Hepatocyte (in vitro differentiated cells): ENCODE results near the gene RNF20. TPM values are rescaled to one million over a fixed set of nuclear protein-coding genes. Genes with fewer than 3 reads are reported as not detected.

ENCODE experiments used
- DNase-seq: peaks from one replicate; pipeline ENCODE4 v3.0.0-alpha.2; 2016; ENCODE audit warnings: low spot score
- H2AFZ ChIP-seq: fragments of 200-600 bp; sonication (generic); 2 replicates; pipeline ENCODE4 v1.6.0; 2016; ENCODE audit warnings: antibody characterized with exemption, mild to moderate bottlenecking
- H3K27ac ChIP-seq: fragments of 200-600 bp; sonication (generic); 2 replicates; pipeline ENCODE4 v1.5.1; 2016; ENCODE audit warnings: mild to moderate bottlenecking
- H3K27me3 ChIP-seq: fragments of 200-600 bp; sonication (generic); 2 replicates; pipeline ENCODE4 v1.6.1; 2016
- H3K36me3 ChIP-seq: fragments of 200-600 bp; sonication (generic); replicated peaks from 2 replicates; pipeline ENCODE4 v1.5.1; 2016; ENCODE audit warnings: low read depth; ENCODE audit not compliant: insufficient read depth
- H3K4me1 ChIP-seq: fragments of 200-600 bp; sonication (generic); 2 replicates; pipeline ENCODE4 v1.5.1; 2016; ENCODE audit warnings: mild to moderate bottlenecking, moderate library complexity; ENCODE audit not compliant: insufficient read depth
- H3K4me2 ChIP-seq: fragments of 200-600 bp; sonication (generic); 2 replicates; pipeline ENCODE4 v1.6.0; 2016
- H3K4me3 ChIP-seq: fragments of 200-600 bp; sonication (generic); 2 replicates; pipeline ENCODE4 v1.5.1; 2016; ENCODE audit warnings: mild to moderate bottlenecking
- H3K79me2 ChIP-seq: fragments of 200-600 bp; sonication (generic); 2 replicates; pipeline ENCODE4 v1.6.0; 2017; ENCODE audit warnings: mild to moderate bottlenecking
- H3K9me2 ChIP-seq: fragments of 200-600 bp; sonication (generic); replicated peaks from 2 replicates; pipeline ENCODE4 v1.6.0; 2017; ENCODE audit warnings: mild to moderate bottlenecking; ENCODE audit not compliant: insufficient read depth
- H3K9me3 ChIP-seq: fragments of 200-600 bp; sonication (generic); 2 replicates; pipeline ENCODE4 v1.5.1; 2016; ENCODE audit warnings: low read depth, mild to moderate bottlenecking
- H4K20me1 ChIP-seq: fragments of 200-600 bp; sonication (generic); 2 replicates; pipeline ENCODE4 v1.6.0; 2016; ENCODE audit warnings: mild to moderate bottlenecking; ENCODE audit not compliant: insufficient read depth, poor library complexity, severe bottlenecking
- EZH2 ChIP-seq: fragments of 200-600 bp; sonication (generic); IDR thresholded peaks from 2 replicates; pipeline ENCODE4 v1.6.1; 2016; ENCODE audit warnings: antibody characterized with exemption, mild to moderate bottlenecking, borderline replicate concordance
- EZH2phosphoT487 ChIP-seq: fragments of 200-600 bp; sonication (generic); IDR thresholded peaks from one replicate; pipeline ENCODE4 v1.6.1; 2018; ENCODE audit warnings: antibody characterized with exemption, mild to moderate bottlenecking, low read depth, moderate library complexity; ENCODE audit not compliant: unreplicated experiment, severe bottlenecking
- WGBS: methylation state at CpG from one replicate; pipeline ENCODE4 v1.1.6; 2016; ENCODE audit warnings: low lambda C conversion rate; ENCODE audit errors: missing lambda C conversion rate; 5-methylcytosine and 5-hydroxymethylcytosine counted together
- polyA plus RNA-seq: library from polyadenylated mRNA; unstranded; fragments of >200 nt; fragmentation: Nextera tagmentation; extraction: Ambion mirVana; gene quantifications from 2 replicates; pipeline ENCODE4 v1.2.1, GENCODE V29; 2016
- total RNA-seq: library from RNA; depleted of rRNA; stranded (reverse); fragments of >200 nt; gene quantifications from 2 replicates; pipeline ENCODE4 v1.2.3, GENCODE V29; 2014
- TF ChIP-seq, protein P1 (sequence below): fragments of 200-600 bp; sonication (generic); IDR thresholded peaks from 2 replicates; pipeline ENCODE4 v1.5.1; 2016; ENCODE audit warnings: antibody characterized with exemption, mild to moderate bottlenecking; ENCODE audit not compliant: poor library complexity

Gene RNF20
- total and polyA plus RNA-seq, 2 experiments from 2014 or later = 19.0 to 21.7 TPM

DNA sequence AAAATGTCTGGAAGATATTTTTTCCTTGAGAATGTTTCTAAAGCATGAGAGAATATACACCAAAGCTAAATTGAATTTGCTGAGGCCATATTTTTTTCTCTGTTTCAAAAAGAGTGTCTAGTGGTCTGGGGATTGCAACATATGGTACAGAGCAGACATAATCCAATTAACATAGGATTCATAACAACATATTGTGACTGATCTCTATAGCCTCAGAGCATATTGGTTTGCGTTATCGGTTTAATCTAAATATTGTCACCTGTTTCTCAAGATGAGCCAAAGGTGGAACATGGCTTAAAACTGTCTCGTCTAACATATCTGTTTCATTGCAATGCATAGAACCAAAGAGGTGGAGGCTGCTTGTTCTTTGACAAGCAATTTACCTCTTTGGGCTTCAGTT, 57.2 kb downstream of the RNF20 start:
- Histone ChIP-seq H3K27me3 (no peaks in the 10 kb centered on the region), H3K36me3 (no peaks in the 10 kb centered on the region), H2AFZ (no peak overlapping the region), H3K4me1 (no peaks in the 10 kb centered on the region), H3K27ac (no peak overlapping the region), H3K9me2 (no peaks in the 10 kb centered on the region), H3K79me2 (no peaks in the 10 kb centered on the region), H4K20me1 (no peaks in the 10 kb centered on the region), H3K9me3 (no peaks in the 10 kb centered on the region), H3K4me2 (no peak overlapping the region), H3K4me3 (no peak overlapping the region)
- TF ChIP-seq EZH2phosphoT487 = no peak
- DNase-seq = no peak
- 90% methylated on average over 3 of the region's 3 CpGs for WGBS

DNA sequence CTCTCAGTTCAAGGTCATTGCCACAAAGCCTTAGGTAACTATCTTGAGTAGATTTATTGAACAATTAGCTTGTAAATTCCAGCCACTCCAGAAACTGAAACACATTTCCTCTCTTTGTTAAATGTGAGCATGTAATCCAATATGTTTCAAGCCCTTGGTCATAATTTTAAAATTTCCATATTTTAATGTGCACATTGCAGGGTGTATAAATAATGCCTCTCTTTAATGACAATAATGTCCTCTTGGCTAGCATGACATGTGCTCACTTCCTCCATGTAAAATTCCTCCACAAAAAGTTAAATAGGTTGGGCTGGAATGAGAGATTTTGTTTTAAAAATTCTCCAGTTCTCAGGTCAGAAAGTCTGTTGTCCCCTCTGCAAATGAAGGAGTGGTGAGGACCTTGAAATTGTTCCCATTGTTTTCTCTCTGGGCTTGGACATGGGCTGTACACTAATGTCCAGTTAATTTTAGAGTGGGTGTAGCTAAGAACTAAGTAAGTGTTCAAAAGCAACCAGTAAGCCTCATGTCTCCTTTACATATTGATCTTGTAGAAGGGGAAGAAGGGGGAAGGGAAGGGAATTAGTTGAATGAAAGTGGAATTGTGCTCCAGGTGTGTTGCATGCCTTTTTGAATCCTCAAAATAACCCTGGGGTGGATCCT, 58.3 kb downstream of the RNF20 start:
- Histone ChIP-seq H3K79me2 (no peaks in the 10 kb centered on the region), H4K20me1 (no peaks in the 10 kb centered on the region), H3K27ac (no peak overlapping the region), H3K9me2 (no peaks in the 10 kb centered on the region), H3K36me3 (no peaks in the 10 kb centered on the region), H3K27me3 (no peaks in the 10 kb centered on the region), H3K4me3 (no peak overlapping the region), H3K9me3 (no peaks in the 10 kb centered on the region), H3K4me1 (no peaks in the 10 kb centered on the region), H2AFZ (no peak overlapping the region), H3K4me2 (no peak overlapping the region)
- TF ChIP-seq EZH2phosphoT487 (no peak), EZH2 (no peak)
- TF ChIP-seq, protein P1, sequence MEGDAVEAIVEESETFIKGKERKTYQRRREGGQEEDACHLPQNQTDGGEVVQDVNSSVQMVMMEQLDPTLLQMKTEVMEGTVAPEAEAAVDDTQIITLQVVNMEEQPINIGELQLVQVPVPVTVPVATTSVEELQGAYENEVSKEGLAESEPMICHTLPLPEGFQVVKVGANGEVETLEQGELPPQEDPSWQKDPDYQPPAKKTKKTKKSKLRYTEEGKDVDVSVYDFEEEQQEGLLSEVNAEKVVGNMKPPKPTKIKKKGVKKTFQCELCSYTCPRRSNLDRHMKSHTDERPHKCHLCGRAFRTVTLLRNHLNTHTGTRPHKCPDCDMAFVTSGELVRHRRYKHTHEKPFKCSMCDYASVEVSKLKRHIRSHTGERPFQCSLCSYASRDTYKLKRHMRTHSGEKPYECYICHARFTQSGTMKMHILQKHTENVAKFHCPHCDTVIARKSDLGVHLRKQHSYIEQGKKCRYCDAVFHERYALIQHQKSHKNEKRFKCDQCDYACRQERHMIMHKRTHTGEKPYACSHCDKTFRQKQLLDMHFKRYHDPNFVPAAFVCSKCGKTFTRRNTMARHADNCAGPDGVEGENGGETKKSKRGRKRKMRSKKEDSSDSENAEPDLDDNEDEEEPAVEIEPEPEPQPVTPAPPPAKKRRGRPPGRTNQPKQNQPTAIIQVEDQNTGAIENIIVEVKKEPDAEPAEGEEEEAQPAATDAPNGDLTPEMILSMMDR = no peak
- DNase-seq = no peak

DNA sequence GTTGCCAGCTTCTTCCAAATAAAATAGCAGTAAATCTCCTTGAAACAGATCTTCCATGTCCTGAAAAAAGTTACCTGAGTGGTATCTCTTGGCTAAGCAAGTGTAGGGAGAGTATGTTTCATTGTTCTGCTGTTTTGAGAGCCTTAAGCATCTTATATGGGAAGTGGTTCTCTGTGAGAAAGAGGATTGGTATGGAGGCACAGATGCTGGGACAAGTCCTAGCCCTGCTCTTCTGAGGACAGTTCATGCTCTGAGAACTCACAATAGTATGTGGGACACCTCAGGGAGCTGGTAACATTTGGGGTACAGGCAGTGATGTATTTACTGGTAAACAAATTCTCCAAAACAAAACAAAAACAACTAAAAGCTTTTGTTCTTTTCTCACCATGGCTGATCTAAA, 59.1 kb downstream of the RNF20 start:
- TF ChIP-seq EZH2phosphoT487 = no peak
- TF ChIP-seq EZH2 = no peak
- TF ChIP-seq, protein P1 = no peak
- H3K36me3 ChIP-seq = no peaks in the 10 kb centered on the region
- H3K27me3 ChIP-seq = no peaks in the 10 kb centered on the region
- no peak overlapping the region for H3K4me2 ChIP-seq
- H3K4me1 ChIP-seq = no peaks in the 10 kb centered on the region
- H3K27ac ChIP-seq = no peak overlapping the region
- no peak overlapping the region for H3K4me3 ChIP-seq
- no peaks in the 10 kb centered on the region for H4K20me1 ChIP-seq
- no peaks in the 10 kb centered on the region for H3K9me2 ChIP-seq
- H2AFZ ChIP-seq = no peak overlapping the region
- no peaks in the 10 kb centered on the region for H3K79me2 ChIP-seq
- no peaks in the 10 kb centered on the region for H3K9me3 ChIP-seq
- no peak for DNase-seq

DNA sequence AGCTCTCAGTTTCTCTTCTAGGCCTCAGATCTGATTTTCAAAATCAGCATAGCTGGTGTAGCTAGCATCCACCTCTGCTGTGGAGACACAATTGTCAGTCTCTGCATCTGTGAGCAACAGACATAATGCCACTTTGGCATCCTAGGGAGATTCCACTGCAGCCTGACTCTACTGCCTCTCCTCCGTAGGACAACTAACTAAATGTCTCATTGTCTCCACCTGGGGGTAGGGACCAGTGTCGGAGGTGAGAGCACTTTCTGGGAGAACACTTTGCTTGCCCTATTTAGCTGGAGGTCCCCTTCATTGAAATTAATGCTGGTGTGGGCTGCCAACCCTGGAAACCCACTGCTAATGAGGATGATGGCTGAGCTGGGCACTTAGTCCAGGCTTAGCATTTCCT, 59.7 kb downstream of the RNF20 start:
- Histone ChIP-seq H3K27me3 (no peaks in the 10 kb centered on the region), H4K20me1 (no peaks in the 10 kb centered on the region), H3K9me2 (no peaks in the 10 kb centered on the region), H3K27ac (no peak overlapping the region), H3K9me3 (no peaks in the 10 kb centered on the region), H3K79me2 (no peaks in the 10 kb centered on the region), H3K4me3 (no peak overlapping the region), H3K4me2 (no peak overlapping the region), H2AFZ (no peak overlapping the region), H3K4me1 (no peaks in the 10 kb centered on the region), H3K36me3 (no peaks in the 10 kb centered on the region)
- WGBS = 61% methylated on average over 2 of the region's 2 CpGs
- no peak for TF ChIP-seq EZH2phosphoT487
- TF ChIP-seq, protein P1 = no peak
- TF ChIP-seq EZH2 = no peak
- no peak for DNase-seq
